K562 (cell line): ENCODE data around the gene RTBDN. TPM values are rescaled to one million over a fixed set of nuclear protein-coding genes. Genes with fewer than 3 reads are reported as not detected.

ENCODE experiments used
- CBFA2T2 ChIP-seq: fragments of 450-650 bp; conservative IDR thresholded peaks from 2 replicates; pipeline ENCODE4 v1.6.1; 2017; ENCODE audit warnings: mild to moderate bottlenecking
- CHD7 ChIP-seq: fragments of 200-600 bp; sonication (generic); IDR thresholded peaks from one replicate; pipeline ENCODE4 v1.6.1; 2012; ENCODE audit warnings: mild to moderate bottlenecking, low read depth, low read length, inconsistent platforms
- E2F8 ChIP-seq: fragments of 450-650 bp; IDR thresholded peaks from 2 replicates; pipeline ENCODE4 v1.7.1; 2018; ENCODE audit warnings: mild to moderate bottlenecking, low read depth; ENCODE audit not compliant: partially characterized antibody
- GMEB1 ChIP-seq: fragments of 250-450 bp; sonication (Bioruptor Pico); IDR thresholded peaks from 2 replicates; pipeline ENCODE4 v1.4.0; 2020; ENCODE audit warnings: mild to moderate bottlenecking
- MXD1 ChIP-seq: fragments of 250-450 bp; sonication (Bioruptor Pico); IDR thresholded peaks from 2 replicates; pipeline ENCODE4 v1.8.0; 2021; ENCODE audit warnings: borderline replicate concordance, mild to moderate bottlenecking, moderate library complexity; ENCODE audit not compliant: poor library complexity, severe bottlenecking
- NFIC ChIP-seq: fragments of 450-650 bp; IDR thresholded peaks from 2 replicates; pipeline ENCODE4 v1.6.1; 2017; ENCODE audit warnings: mild to moderate bottlenecking, inconsistent platforms
- SRSF9 ChIP-seq: fragments of 200-400 bp; formaldehyde crosslinking; IDR thresholded peaks from 2 replicates; pipeline ENCODE4 v1.6.1; 2017; ENCODE audit warnings: low read depth, low read length, borderline replicate concordance
- SUPT5H ChIP-seq: fragments of 450-650 bp; IDR thresholded peaks from 2 replicates; pipeline ENCODE4 v1.6.1; 2016
- TAL1 ChIP-seq: fragments of 450-650 bp; IDR thresholded peaks from 2 replicates; pipeline ENCODE4 v1.6.1; 2016; ENCODE audit warnings: mild to moderate bottlenecking
- ZFX ChIP-seq: sonication (generic); formaldehyde crosslinking; IDR thresholded peaks from 2 replicates; pipeline ENCODE4 v1.8.0; 2022; ENCODE audit warnings: mild to moderate bottlenecking, missing genetic modification reagents, moderate library complexity
- ZNF41 ChIP-seq: fragments of 250-450 bp; sonication (Bioruptor Pico); conservative IDR thresholded peaks from 2 replicates; pipeline ENCODE4 v1.4.0; 2020; ENCODE audit warnings: mild to moderate bottlenecking
- polyA plus RNA-seq, 8 experiments: library from polyadenylated mRNA; depleted of rRNA in 4 of 8; stranded (reverse) in 5 of 8; unstranded in 3 of 8; fragments of >200 nt; fragmentation: Nextera tagmentation in 2 of 8; fragmentation: Illumina TruSeq in 1 of 8; extraction: Ambion mirVana in 2 of 8; extraction: Trizol in 1 of 8; gene quantifications; 2 replicates each; pipeline versions ENCODE4 v1.2.1 to v1.2.3, GENCODE V29; 2011 to 2014; ENCODE audit warnings: inconsistent platforms in 1 of 8, missing spikeins in 1 of 8
- total RNA-seq, 7 experiments: library from RNA; depleted of rRNA in 6 of 7; stranded (reverse); fragments of >200 nt in 6 of 7; fragmentation: Illumina TruSeq in 2 of 7; extraction: Trizol in 2 of 7; gene quantifications; 2 replicates each; pipeline versions ENCODE4 v1.2.1 to v1.2.3, GENCODE V29; 2011 to 2021; ENCODE audit warnings: low replicate concordance in 1 of 7

Gene RTBDN
- total and polyA plus RNA-seq, 9 of the 15 experiments (the other 6 are each of a cell fraction or from before 2014, with no cell fraction given): 0.20 to 2.3 (median 0.72) TPM; not detected in 1

GRCh38 chr19:12801466-12802266, 32.7 kb downstream of the RTBDN start, which contains the start of the genes PRDX2 and THSD8 (continued):
- TF ChIP-seq CHD7 (no peak), SRSF9 (no peak), ZFX (CRISPR knock-in tag) (peak; percentile 96), CBFA2T2 (no peak), MXD1 (CRISPR knock-in tag) (no peak), TAL1 (no peak), ZNF41 (CRISPR knock-in tag) (no peak), GMEB1 (CRISPR knock-in tag) (peak; percentile 79), SUPT5H (peak; percentile 95), NFIC (peak; percentile 52), E2F8 (no peak)
